CD4-positive, alpha-beta T cell treated with Interferon gamma for 1 hour (primary cell): ENCODE measurements around the gene SIPA1.
"Not testable (repeated sequence)": the region's sequence is repeated elsewhere in the genome, so short reads cannot be mapped to it uniquely, and the experiment has no call there.

ENCODE experiments used
- DNase-seq: peaks from one replicate; pipeline ENCODE4 v3.0.0-alpha.2; 2020

The SIPA1 gene

DNA sequence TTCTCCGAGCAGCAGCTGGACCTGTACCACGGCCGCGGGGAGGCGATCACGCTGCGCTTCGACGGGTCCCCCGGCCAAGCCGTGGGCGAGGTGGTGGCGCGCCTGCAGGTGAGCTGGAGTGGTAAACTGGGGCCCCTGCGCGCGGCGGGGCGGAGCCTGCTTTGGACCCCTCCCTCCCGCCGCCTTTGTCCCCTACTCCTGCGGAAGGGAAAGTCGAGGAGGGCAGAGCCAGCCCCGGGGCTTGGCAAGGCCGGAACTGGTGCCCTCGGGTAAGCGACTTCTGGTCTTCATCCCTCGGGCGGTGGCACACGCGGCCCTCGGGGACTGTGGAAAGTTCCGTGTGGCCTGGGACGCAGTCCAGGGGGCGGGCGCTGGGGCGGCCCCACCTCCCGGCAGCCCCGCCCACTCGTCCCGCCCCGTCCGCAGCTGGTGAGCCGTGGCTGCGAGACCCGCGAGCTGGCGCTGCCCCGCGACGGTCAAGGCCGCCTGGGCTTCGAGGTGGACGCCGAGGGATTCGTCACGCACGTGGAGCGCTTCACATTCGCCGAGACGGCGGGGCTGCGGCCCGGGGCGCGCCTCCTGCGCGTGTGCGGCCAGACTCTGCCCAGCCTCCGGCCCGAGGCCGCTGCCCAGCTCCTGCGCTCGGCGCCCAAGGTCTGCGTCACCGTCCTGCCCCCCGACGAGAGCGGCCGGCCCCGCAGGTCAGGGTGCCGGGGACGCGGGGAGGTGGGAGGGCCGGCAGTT, 9.2 kb downstream of the SIPA1 start:
- no peak for DNase-seq

GRCh38 chr11:65648997-65649493, 11.1 kb downstream of the SIPA1 start:
- no peak for DNase-seq

- no peak for DNase-seq
Observed at GRCh38 chr11:65649656-65650546, 12.0 kb downstream of the SIPA1 start.

DNA sequence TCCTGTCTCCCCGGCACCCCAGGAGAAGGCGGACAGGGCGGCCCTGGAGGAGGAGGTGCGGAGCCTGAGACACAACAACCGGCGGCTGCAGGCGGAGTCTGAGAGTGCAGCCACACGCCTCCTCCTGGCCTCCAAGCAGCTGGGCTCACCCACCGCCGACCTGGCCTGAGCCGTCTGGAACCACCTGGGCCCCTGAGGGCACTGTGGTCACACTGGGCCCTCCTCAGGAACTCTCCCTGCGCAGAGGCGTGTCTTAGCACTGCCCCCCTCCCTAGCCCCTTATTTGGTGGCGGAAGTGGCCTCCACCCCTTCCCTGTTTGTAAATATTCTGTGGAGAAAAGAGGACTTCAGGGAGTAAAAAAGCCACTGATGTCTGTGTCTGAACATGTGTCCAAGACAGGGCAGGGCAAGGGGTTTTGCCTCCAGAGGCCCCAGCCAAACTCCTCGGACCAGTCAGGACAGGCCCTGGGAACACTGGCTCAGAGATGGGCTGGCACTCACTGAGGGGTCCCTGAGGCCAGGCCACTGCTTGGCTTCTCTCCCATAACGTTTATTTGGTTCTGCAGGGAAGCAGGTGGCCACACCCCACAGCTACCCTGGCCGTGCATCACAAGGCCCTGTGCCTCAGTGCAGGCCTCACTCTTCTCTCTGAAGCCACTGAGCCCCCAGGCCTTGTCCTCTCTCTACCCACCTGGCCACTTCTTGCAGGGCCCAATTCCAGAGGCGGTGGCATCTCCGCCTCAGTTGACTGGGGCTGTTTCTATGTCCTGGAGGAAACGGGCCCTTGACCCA, 12.8 kb downstream of the SIPA1 start:
- DNase-seq: no peak

DNA sequence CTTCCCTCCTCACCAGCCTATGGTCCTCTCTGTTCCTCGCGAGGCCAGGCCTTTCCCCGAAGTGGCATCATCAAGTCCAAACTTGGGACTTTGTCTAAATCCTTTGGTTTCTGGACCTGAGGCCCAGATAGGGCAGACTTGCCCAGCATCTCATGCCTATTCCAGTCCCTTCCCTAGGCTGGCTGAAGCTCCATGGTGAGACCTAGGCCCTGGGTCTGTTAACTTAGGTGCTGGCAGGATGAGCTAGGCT, 13.4 kb downstream of the SIPA1 start:
- no peak for DNase-seq

DNA sequence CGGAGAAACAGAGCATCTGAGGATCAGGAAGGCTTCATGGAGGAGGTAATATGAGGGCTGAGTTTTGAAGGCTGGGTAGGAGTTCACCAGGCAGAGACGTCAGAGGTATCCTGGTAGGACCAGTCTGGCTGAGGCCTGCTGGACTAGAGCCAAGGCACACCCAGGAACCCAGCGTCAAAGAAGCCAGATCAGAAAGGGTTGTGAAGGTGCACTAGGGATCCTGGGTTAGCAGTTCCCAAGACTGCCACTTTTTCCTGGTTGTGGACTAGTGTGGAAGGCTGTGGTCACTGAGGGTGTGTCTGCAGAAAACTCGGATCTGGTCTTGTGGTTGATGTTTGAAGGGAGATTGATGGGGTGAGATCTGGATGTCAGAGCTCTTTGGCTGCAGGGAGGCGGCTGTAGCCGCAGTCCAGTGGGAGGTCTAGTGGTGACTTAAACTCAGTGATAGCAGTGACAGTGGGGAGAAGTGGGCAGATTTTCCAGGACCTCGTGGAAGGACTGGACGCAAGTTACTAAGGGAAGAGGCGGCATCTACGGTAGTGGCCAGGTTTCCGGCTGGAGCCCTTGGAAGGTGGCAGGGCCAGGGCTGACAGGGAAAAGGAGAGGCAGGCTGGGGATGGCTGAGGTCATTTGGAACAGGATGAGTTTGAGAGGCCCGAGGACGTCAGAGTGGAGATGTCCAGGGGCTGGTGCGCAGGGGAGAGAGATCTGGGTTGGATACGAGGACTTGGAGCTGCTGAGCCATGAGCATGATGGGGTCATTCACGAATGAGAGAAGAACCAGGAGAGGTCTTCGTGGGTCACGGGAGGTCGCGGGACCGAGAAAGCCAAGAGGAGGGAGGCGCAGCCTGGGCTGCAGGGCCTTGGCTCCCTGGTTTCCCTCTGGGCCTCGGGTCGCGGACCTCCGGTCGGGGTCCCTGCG, 13.9 kb downstream of the SIPA1 start:
- DNase-seq: no peak

DNA sequence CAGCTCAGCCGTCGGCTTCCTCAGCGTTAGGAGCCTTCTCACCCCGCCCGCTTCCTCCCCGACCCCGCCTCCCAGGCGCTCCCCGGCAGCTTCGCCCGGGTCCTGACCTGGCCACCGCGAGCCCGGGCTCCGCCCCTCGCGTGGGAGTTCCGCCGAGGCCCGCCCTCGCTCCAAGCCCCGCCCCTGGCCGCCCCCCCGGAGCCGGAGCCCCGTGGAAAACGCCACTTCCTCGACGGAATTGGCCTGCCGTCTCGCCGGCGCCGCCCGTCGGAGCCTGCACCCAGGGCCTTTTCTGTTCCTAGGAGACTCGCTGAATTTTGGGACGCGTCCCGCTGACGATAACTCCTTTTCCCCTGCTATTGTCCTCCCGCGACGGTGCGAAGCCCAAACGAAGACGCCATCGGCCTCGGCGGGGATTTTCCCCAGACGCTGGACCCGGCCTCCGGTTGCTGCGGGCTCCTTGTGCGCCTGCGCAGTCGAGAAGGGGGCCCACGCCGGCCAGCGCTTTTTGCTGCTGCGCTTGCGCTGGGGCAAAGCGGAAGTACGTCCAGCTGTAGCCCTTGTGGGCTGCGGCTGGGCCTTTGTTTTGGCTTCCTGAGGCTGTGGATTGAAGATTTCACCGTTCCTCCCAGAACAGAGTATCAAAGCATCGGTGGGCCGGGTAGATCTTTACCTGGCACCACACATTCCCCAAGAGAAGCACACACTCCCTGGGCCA, 14.8 kb downstream of the SIPA1 start:
- peak; percentile 97 for DNase-seq

DNA sequence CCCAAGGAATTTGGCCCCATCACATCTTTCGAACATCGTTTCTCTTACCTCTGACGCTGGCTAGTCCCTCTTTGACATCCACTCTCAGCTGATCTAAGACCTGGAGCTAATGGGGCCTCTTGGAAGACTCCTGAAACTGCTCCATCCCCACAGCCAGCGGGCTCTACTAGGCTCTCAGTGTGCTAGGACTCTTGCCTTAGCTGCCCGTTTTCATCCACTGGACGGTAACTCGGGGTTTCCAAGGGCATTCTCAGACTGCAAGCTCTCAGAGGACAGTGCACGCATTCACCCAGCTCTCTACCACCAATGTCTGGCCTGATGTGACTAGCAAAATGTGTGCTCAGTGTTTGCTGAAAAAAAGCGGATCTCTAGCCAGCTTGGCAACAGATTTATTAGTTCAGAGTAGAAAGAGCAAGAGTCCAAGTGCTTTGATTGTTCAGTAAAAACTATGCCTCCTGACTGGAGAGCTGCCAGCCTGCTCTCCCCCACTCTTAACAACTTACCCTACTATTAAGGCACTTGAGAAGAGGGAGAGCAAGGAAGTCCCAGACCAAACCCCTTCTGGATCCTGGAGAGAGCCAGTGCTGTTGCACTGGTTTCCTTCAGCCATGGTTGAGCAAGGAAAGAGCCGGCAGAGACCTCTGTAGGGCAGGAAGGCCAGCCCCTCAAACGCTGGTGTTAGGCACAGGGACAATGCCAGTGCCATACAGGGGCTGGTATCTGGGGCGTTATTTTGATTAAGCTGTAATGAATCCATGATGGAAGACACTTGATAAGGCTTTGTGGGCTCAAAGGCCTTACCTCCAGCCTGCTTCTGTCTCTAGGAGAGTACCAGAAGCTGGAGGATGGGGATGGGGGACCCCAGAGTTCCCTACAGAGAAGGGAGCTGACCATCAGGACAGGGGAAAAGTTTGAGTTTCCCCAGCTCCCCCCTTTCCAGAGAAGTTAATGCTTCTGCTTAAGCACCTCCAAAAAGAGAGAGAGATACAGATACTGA, 15.6 kb downstream of the SIPA1 start:
- DNase-seq: no peak

DNA sequence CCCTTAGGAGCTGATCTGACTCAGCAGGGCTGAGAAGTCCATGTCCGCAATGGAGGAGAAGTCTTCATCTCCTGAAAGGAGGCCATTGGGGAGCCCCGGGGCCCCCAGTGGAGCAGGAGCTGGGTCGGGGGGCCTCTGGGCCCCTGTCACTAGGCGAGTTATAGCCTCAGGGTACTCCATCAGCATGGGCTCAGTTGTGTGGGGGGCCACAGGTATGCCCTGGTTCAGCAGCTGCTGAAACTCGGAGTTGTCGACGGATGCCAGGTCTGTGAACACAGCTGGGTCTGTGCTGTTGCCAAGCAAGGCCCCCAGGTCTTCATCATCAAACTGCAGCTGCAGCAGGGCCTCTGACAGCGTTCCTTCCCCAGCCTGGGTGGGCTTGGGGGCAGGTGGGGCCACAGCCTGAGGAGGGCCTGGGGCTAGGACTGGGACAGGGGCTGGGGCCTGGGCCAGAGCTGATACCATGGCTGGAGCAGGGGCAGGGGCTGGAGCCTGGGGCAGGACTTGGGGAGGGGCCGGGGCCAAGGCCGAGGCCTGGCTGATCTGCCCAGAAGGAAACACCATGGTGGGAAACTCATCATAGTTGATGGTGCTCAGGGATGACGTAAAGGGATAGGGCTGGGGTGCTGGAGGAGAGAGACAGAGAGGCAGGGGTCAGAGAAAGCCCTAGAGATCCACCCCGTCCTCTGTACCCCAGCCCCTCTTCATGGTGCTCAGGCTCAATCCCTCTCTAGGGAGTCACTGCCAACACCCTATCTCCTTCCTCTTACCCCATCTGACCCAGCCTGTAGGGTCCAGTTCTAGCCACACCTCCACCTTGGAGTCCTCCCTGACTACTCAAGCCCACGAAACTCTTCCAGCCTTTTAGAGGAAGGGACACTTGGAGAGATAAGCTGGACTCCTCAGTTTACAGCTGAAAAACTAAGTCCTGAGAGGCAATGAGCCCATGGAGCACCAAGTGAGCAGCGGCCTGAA, 16.8 kb downstream of the SIPA1 start:
- DNase-seq: no peak

DNA sequence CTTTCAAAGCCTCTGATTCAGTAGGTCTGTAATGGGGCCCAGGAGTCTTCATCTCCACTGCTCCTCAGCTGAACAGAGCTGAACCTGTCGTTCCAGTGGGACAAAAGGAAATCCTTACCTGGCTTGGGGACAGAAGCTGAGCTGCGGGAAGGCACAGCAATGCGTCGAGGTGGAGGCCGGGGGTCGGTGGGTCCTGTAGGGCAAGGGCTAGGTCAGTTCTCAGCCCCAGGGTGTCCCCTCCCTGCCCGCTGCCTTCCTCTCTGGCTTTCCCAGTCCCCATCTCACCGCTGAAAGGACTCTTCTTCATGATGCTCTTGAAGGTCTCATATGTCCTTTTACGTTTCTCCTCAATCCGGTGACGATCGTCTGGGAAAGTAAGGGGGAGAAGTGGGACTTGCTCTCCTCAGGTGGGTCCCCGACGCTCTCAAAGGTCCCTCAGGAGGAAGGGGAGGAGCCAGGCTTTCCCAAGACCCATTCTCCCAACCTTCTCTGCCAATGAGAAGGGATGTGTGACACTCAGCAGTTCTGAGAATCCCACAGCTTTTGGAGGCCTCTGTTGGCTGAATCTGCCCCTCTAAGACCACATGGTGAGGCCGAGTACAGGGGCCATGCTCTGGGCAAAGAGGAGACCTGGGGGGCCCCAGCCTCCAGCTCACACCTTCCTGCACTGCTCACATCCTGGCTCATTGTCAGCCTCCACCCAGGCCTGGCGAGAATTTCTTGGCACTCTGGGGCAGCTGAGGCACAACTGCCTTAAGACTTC, 17.9 kb downstream of the SIPA1 start:
- DNase-seq: no peak

DNA sequence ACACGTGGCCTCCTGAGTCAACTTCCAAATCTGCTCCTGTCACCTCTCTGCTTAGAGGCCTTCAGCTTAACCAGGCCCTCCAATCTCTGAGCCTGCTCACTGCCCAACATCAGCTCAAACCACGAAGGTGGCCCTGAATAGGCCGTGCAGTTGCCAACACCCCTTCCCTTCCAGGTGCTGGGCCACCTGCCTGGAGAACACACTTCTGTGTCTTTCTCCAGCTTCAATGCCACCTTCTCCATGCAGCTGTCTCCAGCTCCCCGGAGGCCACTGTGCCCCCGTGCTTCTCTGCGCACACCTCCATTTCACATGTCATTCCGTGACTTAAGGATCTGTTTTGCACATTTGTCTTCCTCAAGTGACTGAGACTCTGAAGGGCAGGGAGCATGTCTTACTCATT, 19.5 kb downstream of the SIPA1 start:
- DNase-seq: no peak

DNA sequence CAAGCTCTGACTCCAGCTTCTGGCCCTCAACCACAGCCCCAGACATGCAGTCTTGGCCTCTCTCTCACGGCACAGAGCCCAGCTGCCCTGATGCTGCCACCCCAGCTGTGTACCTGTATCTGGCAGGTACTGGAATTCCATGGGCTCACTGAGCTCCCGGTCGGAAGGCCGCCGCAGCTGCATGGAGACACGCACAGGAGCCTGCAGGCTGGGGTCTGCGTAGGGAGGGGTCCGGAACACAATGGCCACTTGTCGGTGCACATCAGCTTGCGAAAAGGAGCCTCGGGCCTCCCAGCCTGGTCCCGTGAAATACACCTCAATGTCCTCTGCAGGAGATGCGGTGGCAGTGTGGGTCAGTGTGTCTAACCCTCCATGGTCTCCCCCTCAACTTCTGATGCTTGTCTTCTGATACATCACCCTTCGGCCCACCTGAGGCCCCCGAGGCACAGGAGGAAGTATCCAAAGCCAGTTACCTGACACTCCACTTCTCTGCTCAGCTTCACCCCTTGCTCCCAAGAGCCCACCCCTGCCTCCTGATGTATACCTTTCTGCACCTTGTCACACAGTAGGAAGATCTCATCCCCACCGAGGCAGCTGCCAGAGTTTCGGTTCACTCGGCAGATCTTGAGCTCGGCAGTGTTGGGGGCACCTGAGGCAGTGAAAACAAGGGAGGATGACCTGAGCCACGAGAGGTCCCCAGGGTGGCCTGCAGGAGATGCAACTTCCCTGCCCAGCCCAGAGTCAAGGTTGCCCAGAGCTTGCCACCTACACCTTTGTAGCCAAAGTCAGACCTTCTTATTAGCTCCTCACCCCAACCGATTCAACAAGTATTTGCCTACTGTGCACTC, 20.5 kb downstream of the SIPA1 start:
- no peak for DNase-seq

- no peak for DNase-seq
Observed at GRCh38 chr11:65660038-65660437, 22.1 kb downstream of the SIPA1 start.

- not testable (repeated sequence) for DNase-seq
Observed at GRCh38 chr11:65660908-65661307, 23.0 kb downstream of the SIPA1 start.

DNA sequence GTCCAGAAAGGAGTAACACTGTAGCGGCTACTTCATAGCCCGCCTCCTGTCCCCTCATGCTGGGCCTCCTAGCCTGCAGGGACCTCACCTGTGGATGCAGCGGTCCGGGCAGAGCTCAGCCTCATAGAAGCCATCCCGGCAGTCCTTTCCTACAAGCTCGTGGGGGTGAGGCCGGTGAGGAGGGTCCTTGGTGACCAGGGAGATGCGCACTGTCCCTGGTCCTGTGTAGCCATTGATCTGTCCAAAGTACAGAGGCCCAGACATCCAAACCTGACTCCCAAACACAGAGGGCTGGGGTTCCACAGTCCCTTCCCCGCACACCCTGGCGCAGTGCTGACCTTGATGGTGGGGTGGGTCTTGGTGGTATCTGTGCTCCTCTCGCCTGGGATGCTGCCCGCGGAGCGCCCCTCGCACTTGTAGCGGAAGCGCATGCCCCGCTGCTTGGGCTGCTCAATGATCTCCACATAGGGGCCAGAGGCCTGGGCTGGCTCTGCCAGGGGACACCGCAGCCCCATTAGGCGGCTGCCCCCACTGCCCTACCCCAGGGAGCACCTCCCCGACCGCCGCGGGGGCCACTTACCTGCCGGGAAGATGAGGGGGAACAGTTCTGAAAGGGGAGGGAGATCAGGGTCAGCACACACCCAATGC, 23.8 kb downstream of the SIPA1 start:
- no peak for DNase-seq

DNA sequence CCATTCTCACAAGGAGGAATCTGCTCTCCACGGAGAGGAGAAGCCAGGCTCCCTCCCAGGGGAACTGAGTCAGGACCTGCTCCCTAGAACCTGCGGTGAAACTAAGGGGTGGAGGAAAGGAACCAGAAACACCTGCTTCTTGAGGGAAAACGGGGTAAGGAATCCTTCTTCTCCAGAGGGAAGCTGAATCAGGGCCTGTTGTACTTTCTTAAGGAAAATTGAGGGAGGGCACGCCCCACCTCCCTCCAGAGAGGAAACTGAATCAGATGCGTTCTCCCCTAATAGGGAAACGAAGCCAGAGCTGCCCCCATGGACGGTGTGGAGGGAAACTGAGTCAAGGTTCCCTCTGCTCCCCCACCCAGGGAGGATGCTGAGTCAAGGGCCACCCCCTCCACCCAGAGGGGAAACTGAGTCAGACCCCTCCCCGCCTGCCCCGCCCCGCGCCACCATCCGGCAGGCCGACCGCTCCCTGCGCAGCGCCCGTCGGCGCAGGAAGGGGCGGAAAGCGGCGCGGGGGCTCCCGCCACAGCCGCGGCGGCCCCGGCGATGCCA, 24.4 kb downstream of the SIPA1 start:
- peak; percentile 34 for DNase-seq
